B cell (primary cell): Measurements from ENCODE around the gene SLC27A1. TPM values are rescaled to one million over a fixed set of nuclear protein-coding genes. Genes with fewer than 3 reads are reported as not detected.
A peak's percentile ranks its signal among the peaks of the same experiment; 100 is the strongest.

Experiments
- ATAC-seq: fragments of 200-7000 bp; cut with Tn5 transposase; one replicate; pipeline ENCODE4 v1.10.0; 2021; ENCODE audit warnings: low read depth, mild to moderate bottlenecking, moderate number of reproducible peaks, moderate library complexity
- CTCF ChIA-PET: fragments of 350-600 bp; sonication (Branson Sonifier 250); formaldehyde crosslinking; loops from one replicate; lab custom pipeline; 2021; ENCODE audit warnings: antibody characterized with exemption, inconsistent platforms; lab: Charles Lee
- POLR2A ChIA-PET: fragments of 350-600 bp; sonication (Branson Sonifier 250); formaldehyde crosslinking; loops from one replicate; lab custom pipeline; 2021; ENCODE audit warnings: antibody characterized with exemption; lab: Charles Lee
- DNase-seq: peaks from one replicate; pipeline ENCODE4 v3.0.0; 2013
- H2AFZ ChIP-seq: 2 replicates; pipeline ENCODE4 v1.6.1; 2012; ENCODE audit warnings: mild to moderate bottlenecking, low read depth, low read length; ENCODE audit not compliant: insufficient read depth, poor library complexity, severe bottlenecking
- H3K27ac ChIP-seq, 2 donors: 1 replicate in 1 of 2; 2 replicates in 1 of 2; pipeline ENCODE4 v1.5.1; 2012 to 2013; ENCODE audit warnings: low read length in 2 of 2, mild to moderate bottlenecking in 2 of 2, moderate library complexity in 1 of 2
- H3K27me3 ChIP-seq, 4 experiments: fragments of 200-600 bp in 1 of 4; sonication (generic) in 1 of 4; replicated peaks in 1 of 4; 1 replicate in 2 of 4; 2 replicates in 2 of 4; pipeline versions ENCODE4 v1.6.1 to v1.7.0; 2013 to 2016; ENCODE audit warnings: low read length in 3 of 4, mild to moderate bottlenecking in 2 of 4, mixed read lengths in 1 of 4, moderate library complexity in 1 of 4; ENCODE audit not compliant: insufficient read depth in 4 of 4, control insufficient read depth in 3 of 4; ENCODE audit errors: control extremely low read depth in 1 of 4
- H3K36me3 ChIP-seq, 2 experiments: replicated peaks in 1 of 2; 1 replicate in 1 of 2; 2 replicates in 1 of 2; pipeline versions ENCODE4 v1.6.1 to v1.7.1; 2013; ENCODE audit warnings: low read length in 1 of 2; ENCODE audit not compliant: insufficient read depth in 2 of 2, control insufficient read depth in 1 of 2; ENCODE audit errors: control extremely low read depth in 1 of 2, extremely low read depth in 1 of 2
- H3K4me1 ChIP-seq, 2 donors: fragments of 200-600 bp in 1 of 2; sonication (generic) in 1 of 2; 1 replicate in 1 of 2; 2 replicates in 1 of 2; pipeline versions ENCODE4 v1.5.1 to v1.6.1; 2013 to 2017; ENCODE audit warnings: low read length in 2 of 2; ENCODE audit not compliant: control insufficient read depth in 2 of 2, insufficient read depth in 2 of 2
- H3K4me2 ChIP-seq: replicated peaks from 2 replicates; pipeline ENCODE3; 2012; ENCODE audit warnings: mild to moderate bottlenecking, low read depth, low read length; ENCODE audit not compliant: poor library complexity, severe bottlenecking
- H3K4me3 ChIP-seq, 5 experiments: fragments of 200-600 bp in 1 of 5; sonication (generic) in 1 of 5; 1 replicate in 3 of 5; 2 replicates in 2 of 5; pipeline versions ENCODE4 v1.5.1 to v1.7.0; 2011 to 2016; ENCODE audit warnings: low read length in 4 of 5, mild to moderate bottlenecking in 4 of 5, low read depth in 2 of 5, control low read depth in 1 of 5, moderate library complexity in 1 of 5; ENCODE audit not compliant: insufficient read depth in 1 of 5; ENCODE audit errors: control extremely low read depth in 1 of 5, extremely low read depth in 1 of 5
- H3K79me2 ChIP-seq: fragments of 200-600 bp; sonication (generic); one replicate; pipeline ENCODE4 v1.6.0; 2016; ENCODE audit warnings: low read length; ENCODE audit not compliant: control insufficient read depth, insufficient read depth
- H3K9ac ChIP-seq: fragments of 200-600 bp; sonication (generic); 2 replicates; pipeline ENCODE4 v1.6.1; 2017; ENCODE audit warnings: mild to moderate bottlenecking, low read length, moderate library complexity
- H3K9me3 ChIP-seq, 3 donors: one replicate each; pipeline versions ENCODE4 v1.6.1 to v1.7.1; 2013; ENCODE audit warnings: low read length in 2 of 3; ENCODE audit not compliant: control insufficient read depth in 2 of 3, insufficient read depth in 1 of 3; ENCODE audit errors: control extremely low read depth in 1 of 3
- H4K20me1 ChIP-seq: 2 replicates; pipeline ENCODE4 v1.6.0; 2012; ENCODE audit warnings: mild to moderate bottlenecking, low read length; ENCODE audit not compliant: insufficient read depth, control insufficient read depth, poor library complexity, severe bottlenecking
- H3K27ac Mint-ChIP-seq: one replicate; pipeline ENCODE4 v1.8.0; 2021; ENCODE audit warnings: mixed read lengths
- H3K27me3 Mint-ChIP-seq: one replicate; pipeline ENCODE4 v1.8.0; 2021; ENCODE audit warnings: mixed read lengths
- H3K4me1 Mint-ChIP-seq: one replicate; pipeline ENCODE4 v1.8.0; 2021; ENCODE audit warnings: mixed read lengths
- H3K4me3 Mint-ChIP-seq: one replicate; pipeline ENCODE4 v1.8.0; 2021; ENCODE audit warnings: mixed read lengths
- H3K9me3 Mint-ChIP-seq: one replicate; pipeline ENCODE4 v1.8.0; 2022; ENCODE audit warnings: mixed read lengths; ENCODE audit not compliant: insufficient read depth
- EZH2 ChIP-seq: IDR thresholded peaks from 2 replicates; pipeline ENCODE4 v1.6.1; 2012; ENCODE audit warnings: borderline replicate concordance, low read depth, mild to moderate bottlenecking, moderate library complexity, low read length; ENCODE audit not compliant: insufficient read depth, poor library complexity, severe bottlenecking
- WGBS: methylation state at CpG from one replicate; pipeline ENCODE4 v1.1.5; 2013; ENCODE audit warnings: missing lambda C conversion rate; ENCODE audit not compliant: insufficient coverage; 5-methylcytosine and 5-hydroxymethylcytosine counted together
- intact Hi-C: fragments of 100-400 bp; cut with micrococcal nuclease; formaldehyde crosslinking; loops from one replicate; pipeline ENCODE4 v1.10.0; 2022
- polyA plus RNA-seq: library from polyadenylated mRNA; depleted of rRNA; stranded (reverse); fragments of >200 nt; gene quantifications from 2 replicates; pipeline ENCODE4 v1.2.3, GENCODE V29; 2012
- total RNA-seq, 2 donors: library from RNA; stranded (reverse); fragments of 120-200 nt in 1 of 2; gene quantifications; 1 replicate in 1 of 2; 2 replicates in 1 of 2; pipeline versions ENCODE4 v1.2.3 to v1.2.4, GENCODE V29; 2013 to 2022
- TF ChIP-seq, protein P1 (sequence below): fragments of 200-600 bp; IDR thresholded peaks from one replicate; pipeline ENCODE4 v1.8.0; 2022; ENCODE audit warnings: antibody characterized with exemption, mild to moderate bottlenecking

Gene SLC27A1
- total and polyA plus RNA-seq, 2 donors (not counting 1 experiment from before 2014, with no cell fraction given), result 5.1 to 9.5 TPM

DNA sequence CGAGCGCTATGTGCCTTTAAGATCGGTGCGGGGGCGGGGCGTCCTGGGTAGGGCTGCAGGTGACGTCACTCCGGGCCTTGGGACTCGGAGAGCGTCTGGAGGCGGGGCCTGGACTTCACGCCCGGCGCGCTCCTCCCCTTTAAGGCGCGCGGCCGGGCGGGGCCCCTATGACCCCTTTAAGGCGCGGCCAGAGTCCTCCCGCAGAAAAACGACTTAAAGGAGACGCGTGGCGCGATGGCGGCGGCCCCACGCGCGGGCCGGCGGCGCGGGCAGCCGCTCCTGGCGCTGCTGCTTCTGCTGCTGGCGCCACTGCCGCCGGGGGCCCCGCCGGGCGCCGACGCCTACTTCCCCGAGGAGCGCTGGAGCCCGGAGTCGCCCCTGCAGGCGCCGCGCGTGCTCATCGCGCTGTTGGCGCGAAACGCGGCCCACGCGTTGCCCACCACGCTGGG lies 85.2 kb downstream of the SLC27A1 start, which contains the start of gene COLGALT1:
COLGALT1 (plus strand) TSS at position 170 of the 449 bp plus-strand sequence; CDS start at position 235, 65 bp downstream.
- peaks cover 13 to 18% of the 10 kb centered on the region in 2 donors for H3K4me1 ChIP-seq
- peaks cover 1 to 36% of the 10 kb centered on the region in 2 experiments for H3K36me3 ChIP-seq
- H4K20me1 ChIP-seq, result peaks cover 38% of the 10 kb centered on the region
- no peaks in the 10 kb centered on the region for H3K9me3 ChIP-seq
- under 1% methylated on average over 64 of the region's 64 CpGs for WGBS
- DNase-seq (peak; percentile 99), ATAC-seq (peak; percentile 96)
- H3K27me3 ChIP-seq, result no peaks in the 10 kb centered on the region
- Mint-ChIP-seq H3K9me3 (no peaks in the 10 kb centered on the region), H3K27ac (peak within 1 kb of the TSS; percentile 81), H3K4me3 (peak within 1 kb of the TSS; percentile 86), H3K27me3 (no peaks in the 10 kb centered on the region), H3K4me1 (peaks cover 18% of the 10 kb centered on the region)
- POLR2A ChIA-PET, result interaction anchor here (1.1 to 1.5 kb wide), 4 partner anchors 12 to 44 kb away, joined by 5 to 15 read pairs (median 7); partner anchors contain the start of gene PGLS
- TF ChIP-seq, protein P1, sequence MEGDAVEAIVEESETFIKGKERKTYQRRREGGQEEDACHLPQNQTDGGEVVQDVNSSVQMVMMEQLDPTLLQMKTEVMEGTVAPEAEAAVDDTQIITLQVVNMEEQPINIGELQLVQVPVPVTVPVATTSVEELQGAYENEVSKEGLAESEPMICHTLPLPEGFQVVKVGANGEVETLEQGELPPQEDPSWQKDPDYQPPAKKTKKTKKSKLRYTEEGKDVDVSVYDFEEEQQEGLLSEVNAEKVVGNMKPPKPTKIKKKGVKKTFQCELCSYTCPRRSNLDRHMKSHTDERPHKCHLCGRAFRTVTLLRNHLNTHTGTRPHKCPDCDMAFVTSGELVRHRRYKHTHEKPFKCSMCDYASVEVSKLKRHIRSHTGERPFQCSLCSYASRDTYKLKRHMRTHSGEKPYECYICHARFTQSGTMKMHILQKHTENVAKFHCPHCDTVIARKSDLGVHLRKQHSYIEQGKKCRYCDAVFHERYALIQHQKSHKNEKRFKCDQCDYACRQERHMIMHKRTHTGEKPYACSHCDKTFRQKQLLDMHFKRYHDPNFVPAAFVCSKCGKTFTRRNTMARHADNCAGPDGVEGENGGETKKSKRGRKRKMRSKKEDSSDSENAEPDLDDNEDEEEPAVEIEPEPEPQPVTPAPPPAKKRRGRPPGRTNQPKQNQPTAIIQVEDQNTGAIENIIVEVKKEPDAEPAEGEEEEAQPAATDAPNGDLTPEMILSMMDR, result no peak
- no peak for TF ChIP-seq EZH2
- H3K79me2 ChIP-seq, result peaks cover 42% of the 10 kb centered on the region
- peak within 1 kb of the TSS; percentile 61 to 74 for H3K27ac ChIP-seq
- intact Hi-C loops, result loop anchor here (1.0 to 10.0 kb wide), 7 partner anchors 16 to 151 kb away; partner anchors contain the start of gene BST2
- peak within 1 kb of the TSS; percentile 98 for H3K4me2 ChIP-seq
- H2AFZ ChIP-seq, result peak within 1 kb of the TSS; percentile 66
- CTCF ChIA-PET, result interaction anchor here (0.6 to 1.5 kb wide), 3 partner anchors 59 to 202 kb away, joined by 4 to 12 read pairs (median 5); no protein-coding TSS in a partner anchor
- H3K9ac ChIP-seq, result peak within 1 kb of the TSS; percentile 84
- H3K4me3 ChIP-seq, result peak within 1 kb of the TSS; percentile 52 to 85 (median 78)

Other genes starting within 250 kb of the SLC27A1 start
- 30.5 and 40.4 TPM in 2 replicates for gene OCEL1, start 244.3 kb upstream of the SLC27A1 start, total RNA-seq
- gene OCEL1, start 244.3 kb upstream of the SLC27A1 start, polyA plus RNA-seq, result 12.0 and 28.5 TPM in 2 replicates
- gene NR2F6, start 224.6 kb upstream of the SLC27A1 start, total RNA-seq, result 4.9 and 5.1 TPM in 2 replicates
- gene NR2F6, start 224.6 kb upstream of the SLC27A1 start, polyA plus RNA-seq, result 2.0 and 2.9 TPM in 2 replicates
- gene USHBP1, start 205.8 kb upstream of the SLC27A1 start, total RNA-seq, result 0.12 and 0.39 TPM in 2 replicates
- 0.03 TPM in 1 of 2 replicates, not detected in the other for gene USHBP1, start 205.8 kb upstream of the SLC27A1 start, polyA plus RNA-seq
- 126 and 129 TPM in 2 replicates for gene BABAM1, start 203.1 kb upstream of the SLC27A1 start, total RNA-seq
- gene BABAM1, start 203.1 kb upstream of the SLC27A1 start, polyA plus RNA-seq, result 98.6 and 105 TPM in 2 replicates
- 6.2 and 6.3 TPM in 2 replicates for gene ANKLE1, start 188.6 kb upstream of the SLC27A1 start, total RNA-seq
- gene ANKLE1, start 188.6 kb upstream of the SLC27A1 start, polyA plus RNA-seq, result 6.0 and 7.6 TPM in 2 replicates
- 7.2 and 9.7 TPM in 2 replicates for gene ABHD8, start 167.1 kb upstream of the SLC27A1 start, total RNA-seq
- 4.6 and 5.2 TPM in 2 replicates for gene ABHD8, start 167.1 kb upstream of the SLC27A1 start, polyA plus RNA-seq
- gene MRPL34, start 164.7 kb upstream of the SLC27A1 start, total RNA-seq, result 40.7 and 45.7 TPM in 2 replicates
- gene MRPL34, start 164.7 kb upstream of the SLC27A1 start, polyA plus RNA-seq, result 15.1 and 16.5 TPM in 2 replicates
- gene DDA1, start 161.0 kb upstream of the SLC27A1 start, total RNA-seq, result 35.5 and 38.4 TPM in 2 replicates
- 37.4 and 38.4 TPM in 2 replicates for gene DDA1, start 161.0 kb upstream of the SLC27A1 start, polyA plus RNA-seq
- gene ANO8, start 135.7 kb upstream of the SLC27A1 start, total RNA-seq, result 4.8 and 5.2 TPM in 2 replicates
- gene ANO8, start 135.7 kb upstream of the SLC27A1 start, polyA plus RNA-seq, result 2.7 and 3.0 TPM in 2 replicates
- gene GTPBP3, start 133.0 kb upstream of the SLC27A1 start, total RNA-seq, result 44.3 and 44.9 TPM in 2 replicates
- 41.6 and 44.8 TPM in 2 replicates for gene GTPBP3, start 133.0 kb upstream of the SLC27A1 start, polyA plus RNA-seq
- not detected in 2 replicates for gene PLVAP, start 93.2 kb upstream of the SLC27A1 start, total RNA-seq
- 0.06 and 0.26 TPM in 2 replicates for gene PLVAP, start 93.2 kb upstream of the SLC27A1 start, polyA plus RNA-seq
- gene CCDC194, start 76.3 kb upstream of the SLC27A1 start, total RNA-seq, result 3.4 and 3.8 TPM in 2 replicates
- 0.65 and 1.4 TPM in 2 replicates for gene CCDC194, start 76.3 kb upstream of the SLC27A1 start, polyA plus RNA-seq
- 59.7 and 66.0 TPM in 2 replicates for gene BST2, start 64.9 kb upstream of the SLC27A1 start, total RNA-seq
- gene BST2, start 64.9 kb upstream of the SLC27A1 start, polyA plus RNA-seq, result 64.5 and 79.5 TPM in 2 replicates
- 26.8 and 33.6 TPM in 2 replicates for gene MVB12A, start 50.5 kb upstream of the SLC27A1 start, total RNA-seq
- 21.4 and 31.3 TPM in 2 replicates for gene MVB12A, start 50.5 kb upstream of the SLC27A1 start, polyA plus RNA-seq
- gene TMEM221, start 21.9 kb upstream of the SLC27A1 start, total RNA-seq, result not detected in 2 replicates
- gene TMEM221, start 21.9 kb upstream of the SLC27A1 start, polyA plus RNA-seq, result not detected in 2 replicates
- gene NXNL1, start 9.6 kb upstream of the SLC27A1 start, total RNA-seq, result not detected in 2 replicates
- not detected in 2 replicates for gene NXNL1, start 9.6 kb upstream of the SLC27A1 start, polyA plus RNA-seq
- 83.3 and 88.5 TPM in 2 replicates for gene PGLS, start 41.1 kb downstream of the SLC27A1 start, total RNA-seq
- gene PGLS, start 41.1 kb downstream of the SLC27A1 start, polyA plus RNA-seq, result 55.2 and 74.2 TPM in 2 replicates
- gene COLGALT1, start 85.1 kb downstream of the SLC27A1 start, total RNA-seq, result 108 and 109 TPM in 2 replicates
- 126 and 219 TPM in 2 replicates for gene COLGALT1, start 85.1 kb downstream of the SLC27A1 start, polyA plus RNA-seq
- 0.10 TPM in 2 replicates for gene UNC13A, start 217.8 kb downstream of the SLC27A1 start, total RNA-seq
- gene UNC13A, start 217.8 kb downstream of the SLC27A1 start, polyA plus RNA-seq, result 0.03 TPM in 1 of 2 replicates, not detected in the other
- gene MAP1S, start 249.0 kb downstream of the SLC27A1 start, total RNA-seq, result 81.6 and 83.0 TPM in 2 replicates
- gene MAP1S, start 249.0 kb downstream of the SLC27A1 start, polyA plus RNA-seq, result 32.4 and 38.2 TPM in 2 replicates